Activated CD4-positive, alpha-beta T cell treated with anti-CD3 and anti-CD28 coated beads, Interleukin-2, amount 10 ng/mL, durations not matched to agents 7 days and 5 days (primary cell): ENCODE results near the gene RDH5. TPM values are rescaled to one million over a fixed set of nuclear protein-coding genes. Genes with fewer than 3 reads are reported as not detected.

ENCODE experiments used
- CTCF ChIA-PET: fragments of 350-600 bp; sonication (Branson Sonifier 250); formaldehyde crosslinking; loops from one replicate; lab custom pipeline; 2021; ENCODE audit warnings: antibody characterized with exemption; lab: Charles Lee
- POLR2A ChIA-PET: fragments of 350-600 bp; sonication (Branson Sonifier 250); formaldehyde crosslinking; loops from one replicate; lab custom pipeline; 2021; ENCODE audit warnings: antibody characterized with exemption; lab: Charles Lee
- DNase-seq: peaks from one replicate; pipeline ENCODE4 v3.0.0-alpha.2; 2020
- H3K27ac Mint-ChIP-seq: one replicate; pipeline ENCODE4 v1.8.0; 2021; ENCODE audit warnings: mild to moderate bottlenecking, moderate library complexity, mixed read lengths
- H3K27me3 Mint-ChIP-seq: one replicate; pipeline ENCODE4 v1.8.0; 2021; ENCODE audit warnings: mixed read lengths
- H3K36me3 Mint-ChIP-seq: one replicate; pipeline ENCODE4 v1.8.0; 2021; ENCODE audit warnings: low read depth, mixed read lengths
- H3K4me1 Mint-ChIP-seq: one replicate; pipeline ENCODE4 v1.8.0; 2021; ENCODE audit warnings: mixed read lengths
- H3K4me3 Mint-ChIP-seq: one replicate; pipeline ENCODE4 v1.8.0; 2021; ENCODE audit warnings: mild to moderate bottlenecking, moderate library complexity, mixed read lengths
- H3K9me3 Mint-ChIP-seq: one replicate; pipeline ENCODE4 v1.8.0; 2021; ENCODE audit warnings: mixed read lengths
- total RNA-seq, 2 experiments: library from RNA; stranded (reverse); gene quantifications; one replicate each; pipeline ENCODE4 v1.2.3, GENCODE V29; 2021

RDH5 gene
- total RNA-seq, 2 experiments from 2014 or later: 23.3 to 25.8 TPM

DNA sequence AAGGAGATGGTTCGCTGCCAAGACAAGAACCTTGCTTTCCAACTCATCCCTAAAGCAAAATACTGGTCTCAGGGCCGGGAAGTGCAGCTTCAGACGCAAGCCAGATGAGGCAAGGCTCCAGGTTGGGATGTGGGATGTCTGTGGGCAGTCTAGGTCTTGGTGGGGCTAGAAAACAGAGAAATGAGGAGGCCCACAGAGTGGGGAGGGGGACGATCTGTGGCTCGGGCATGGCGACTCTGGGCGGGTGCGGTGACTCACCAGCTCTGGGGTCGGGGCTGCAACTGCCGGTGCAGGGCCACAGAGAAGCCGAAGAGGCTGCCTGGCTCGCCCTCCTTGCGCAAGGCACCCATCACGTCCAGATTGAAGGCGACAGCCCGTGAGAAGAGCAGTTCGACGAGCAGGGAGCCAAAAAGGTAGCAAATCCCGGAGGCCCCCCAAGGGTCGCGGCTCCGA lies 12.9 kb upstream of the RDH5 start:
- H3K4me3 Mint-ChIP-seq: peak overlapping the region; percentile 61
- H3K9me3 Mint-ChIP-seq: no peaks in the 10 kb centered on the region
- no peak for DNase-seq
- ChIA-PET POLR2A (no interaction called here), CTCF (interaction anchor here (1.2 to 1.7 kb wide), 2 partner anchors 16 to 17 kb away, joined by 3 read pairs; no protein-coding TSS in a partner anchor)
- H3K4me1 Mint-ChIP-seq: peaks cover 20% of the 10 kb centered on the region
- H3K36me3 Mint-ChIP-seq: no peaks in the 10 kb centered on the region
- peaks cover 41% of the 10 kb centered on the region for H3K27me3 Mint-ChIP-seq
- H3K27ac Mint-ChIP-seq: no peak overlapping the region

DNA sequence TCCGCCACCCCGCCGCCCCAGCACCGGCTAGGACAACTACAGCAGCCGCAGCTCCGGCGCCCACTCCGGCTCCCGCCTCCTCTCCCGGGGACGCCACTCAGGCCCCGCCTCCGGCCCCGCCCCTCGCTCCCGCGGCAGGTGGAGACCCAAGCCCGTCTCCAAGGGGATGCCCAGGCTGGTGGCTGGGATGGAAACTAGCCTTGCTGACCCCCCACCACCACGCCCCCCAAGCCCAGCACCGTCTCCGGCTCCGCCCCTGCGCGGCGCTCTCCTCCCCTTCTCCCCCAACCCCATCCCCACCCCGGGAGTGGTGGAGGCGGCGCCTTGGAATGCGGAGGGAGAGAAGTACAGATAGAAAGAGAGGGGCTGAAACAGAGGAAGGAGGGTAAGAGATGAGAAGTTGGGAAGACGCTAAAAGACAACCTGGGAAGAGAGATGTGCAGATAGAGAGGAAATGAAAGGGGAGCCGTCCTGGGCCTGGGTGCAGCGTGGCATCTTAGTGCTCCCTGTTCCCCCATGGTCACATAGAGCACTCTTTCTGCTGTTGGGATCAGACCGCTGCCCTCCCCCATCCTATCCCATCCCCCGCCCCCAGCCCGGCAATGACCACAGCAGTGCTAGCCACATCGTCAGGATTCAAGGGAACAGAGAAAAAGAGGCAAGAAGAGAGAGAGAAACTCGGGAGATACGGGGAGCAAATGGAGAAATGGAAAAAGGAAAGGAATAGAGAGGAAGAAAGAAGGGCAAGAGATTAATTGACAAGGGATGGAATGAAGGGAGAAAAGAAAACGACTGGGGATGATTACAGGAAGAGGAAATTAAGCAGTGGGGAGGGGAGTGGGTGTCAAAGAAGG lies 12.1 kb upstream of the RDH5 start, which contains the start of gene ITGA7:
Gene ITGA7 (minus strand): TSS at position 64 of the 854 bp plus-strand sequence. CDS start 222 bp downstream, outside the sequence.
- DNase-seq: peak; percentile 60
- ChIA-PET CTCF (interaction anchor here (1.2 to 1.7 kb wide), 2 partner anchors 15 to 17 kb away, joined by 3 read pairs; no protein-coding TSS in a partner anchor), POLR2A (no interaction called here)
- Mint-ChIP-seq H3K27me3 (peaks cover 48% of the 10 kb centered on the region), H3K4me1 (peaks cover 20% of the 10 kb centered on the region), H3K27ac (no peak within 1 kb of the TSS), H3K4me3 (peak within 1 kb of the TSS; percentile 70), H3K36me3 (no peaks in the 10 kb centered on the region), H3K9me3 (no peaks in the 10 kb centered on the region)

DNA sequence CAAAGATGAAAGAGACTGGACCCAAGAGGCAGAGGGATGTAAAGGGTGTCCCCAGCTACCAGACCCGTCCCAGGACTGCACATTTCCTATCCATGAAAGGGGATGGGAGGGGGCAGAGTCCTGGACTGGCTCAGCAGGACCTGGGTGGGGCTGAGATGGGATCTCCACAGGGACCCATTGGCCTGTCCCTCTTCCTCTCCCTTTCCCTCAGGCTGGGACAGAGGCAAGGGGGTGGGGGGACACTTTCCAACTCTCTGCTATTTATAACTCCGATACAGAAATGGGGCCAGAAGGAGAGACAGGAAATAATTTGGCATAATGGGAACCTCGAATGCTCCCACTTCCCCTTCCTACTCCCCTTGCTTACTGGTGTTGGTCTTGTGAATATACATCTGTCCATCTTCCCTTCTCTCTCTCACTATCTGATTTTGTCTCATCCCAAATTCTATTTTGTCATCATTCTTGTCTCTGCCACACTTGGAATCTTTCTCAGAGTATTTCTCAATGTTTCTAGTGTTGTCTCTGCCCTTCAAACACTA lies 11.4 kb upstream of the RDH5 start:
- Mint-ChIP-seq H3K9me3 (no peaks in the 10 kb centered on the region), H3K27ac (no peak overlapping the region), H3K4me1 (peaks cover 20% of the 10 kb centered on the region), H3K4me3 (peak overlapping the region; percentile 70), H3K36me3 (no peaks in the 10 kb centered on the region), H3K27me3 (peaks cover 49% of the 10 kb centered on the region)
- CTCF ChIA-PET: no interaction called here
- POLR2A ChIA-PET: no interaction called here
- no peak for DNase-seq

DNA sequence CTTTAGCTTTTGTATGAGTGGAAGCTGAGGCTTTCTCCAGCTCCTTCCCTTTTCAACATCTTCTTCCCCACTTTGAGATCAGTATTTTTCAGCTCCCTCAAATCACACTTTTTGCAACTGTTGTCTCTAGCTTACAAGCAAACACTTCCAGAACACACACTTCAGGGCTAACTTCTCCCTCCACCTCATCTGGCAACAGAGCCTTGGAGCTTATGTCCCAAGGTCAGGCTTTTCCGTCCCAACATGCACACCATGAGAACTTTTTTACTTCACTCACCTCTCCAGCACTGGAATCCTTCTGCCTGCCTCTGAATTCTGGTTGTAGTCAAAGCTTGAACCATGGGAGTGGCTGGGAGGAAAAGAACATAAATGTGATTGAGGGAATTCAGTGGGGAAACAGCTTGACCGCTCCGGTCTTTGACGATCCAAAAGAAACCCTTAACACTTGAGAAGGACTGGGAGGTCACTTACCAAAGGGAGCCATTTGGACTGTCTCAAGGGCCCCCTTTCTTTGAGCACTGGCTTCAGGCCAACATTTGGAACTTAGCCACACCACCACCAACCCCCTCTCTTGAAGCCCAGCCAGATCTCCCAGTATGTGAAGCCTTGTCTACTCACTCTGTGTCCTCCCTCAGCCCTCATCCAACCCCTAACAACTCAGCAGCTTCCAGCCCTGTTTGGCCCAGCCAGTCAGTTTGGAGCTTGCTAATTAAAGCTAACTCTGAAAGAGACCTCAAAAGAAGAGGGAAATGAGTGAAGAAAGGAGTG lies 8.2 kb upstream of the RDH5 start:
- Mint-ChIP-seq H3K27me3 (peaks cover 45% of the 10 kb centered on the region), H3K4me3 (no peak overlapping the region), H3K36me3 (peaks cover 3% of the 10 kb centered on the region), H3K27ac (no peak overlapping the region), H3K4me1 (peaks cover 31% of the 10 kb centered on the region), H3K9me3 (no peaks in the 10 kb centered on the region)
- POLR2A ChIA-PET: interaction anchor here (0.6 kb wide), 1 partner anchor 72 kb away, joined by 5 read pairs; no protein-coding TSS in a partner anchor
- CTCF ChIA-PET: interaction anchor here (1.5 kb wide), 1 partner anchor 13 kb away, joined by 7 read pairs; no protein-coding TSS in a partner anchor
- DNase-seq: no peak

DNA sequence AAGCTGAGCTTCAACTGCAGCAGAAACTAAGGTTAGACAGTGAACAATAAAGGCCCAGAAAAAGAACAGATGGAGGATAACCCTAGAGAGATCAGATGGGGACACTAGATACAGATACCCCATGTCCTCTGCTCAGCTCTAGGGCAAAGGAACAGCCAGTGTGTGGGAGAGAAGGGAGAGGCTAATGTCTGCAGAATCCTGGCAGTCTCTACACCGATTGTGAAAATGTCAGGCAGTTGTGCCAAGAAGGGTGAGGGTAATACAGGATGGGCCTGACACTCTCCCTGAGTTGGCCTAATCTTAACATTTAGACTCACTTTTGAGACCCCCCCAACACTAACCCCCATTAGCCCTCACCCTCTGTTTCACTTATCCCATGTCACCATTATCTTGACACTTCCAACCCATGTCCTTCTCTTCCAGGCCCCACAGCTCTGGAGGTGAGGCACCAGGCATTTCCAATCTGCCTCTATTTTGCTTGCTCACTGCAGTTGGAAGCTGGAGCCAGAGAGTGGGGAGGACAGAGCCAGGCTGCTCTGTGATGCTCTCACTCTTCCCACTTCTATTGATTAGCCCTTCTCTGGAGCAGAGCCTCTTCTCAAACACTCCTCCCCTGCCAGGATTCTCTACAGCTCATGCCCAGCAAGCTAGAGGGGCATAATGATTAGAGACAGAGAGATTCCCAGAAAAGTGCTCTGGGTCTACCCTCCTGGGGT lies 7.3 kb upstream of the RDH5 start:
- ChIA-PET POLR2A (interaction anchor here (0.6 kb wide), 1 partner anchor 73 kb away, joined by 5 read pairs; no protein-coding TSS in a partner anchor), CTCF (interaction anchor here (1.5 kb wide), 1 partner anchor 12 kb away, joined by 7 read pairs; no protein-coding TSS in a partner anchor)
- DNase-seq: no peak
- Mint-ChIP-seq H3K4me3 (no peak overlapping the region), H3K9me3 (no peaks in the 10 kb centered on the region), H3K36me3 (peaks cover 11% of the 10 kb centered on the region), H3K27me3 (peaks cover 41% of the 10 kb centered on the region), H3K4me1 (peaks cover 35% of the 10 kb centered on the region), H3K27ac (no peak overlapping the region)

DNA sequence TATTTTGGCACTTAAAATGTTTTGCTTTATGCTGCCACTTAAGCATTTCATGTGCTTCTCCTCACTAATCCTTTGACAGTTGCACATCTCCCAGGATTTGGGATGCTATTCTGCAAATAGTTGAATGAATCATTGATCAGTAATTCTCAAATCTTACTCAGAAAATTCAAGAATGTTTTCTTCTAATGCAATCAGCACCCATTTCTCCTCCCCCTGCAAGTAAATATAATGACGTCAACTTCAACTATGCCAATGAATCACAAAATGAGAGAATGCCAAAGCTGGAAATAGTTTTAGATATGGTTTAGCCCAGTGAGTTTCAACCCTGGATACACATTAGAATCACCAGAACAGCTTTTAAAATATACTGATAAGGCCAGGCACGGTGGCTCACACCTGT lies 6.5 kb upstream of the RDH5 start:
- ChIA-PET CTCF (no interaction called here), POLR2A (no interaction called here)
- Mint-ChIP-seq H3K9me3 (no peaks in the 10 kb centered on the region), H3K36me3 (peaks cover 20% of the 10 kb centered on the region), H3K4me3 (no peak overlapping the region), H3K27me3 (peaks cover 34% of the 10 kb centered on the region), H3K4me1 (peaks cover 37% of the 10 kb centered on the region), H3K27ac (no peak overlapping the region)
- no peak for DNase-seq

DNA sequence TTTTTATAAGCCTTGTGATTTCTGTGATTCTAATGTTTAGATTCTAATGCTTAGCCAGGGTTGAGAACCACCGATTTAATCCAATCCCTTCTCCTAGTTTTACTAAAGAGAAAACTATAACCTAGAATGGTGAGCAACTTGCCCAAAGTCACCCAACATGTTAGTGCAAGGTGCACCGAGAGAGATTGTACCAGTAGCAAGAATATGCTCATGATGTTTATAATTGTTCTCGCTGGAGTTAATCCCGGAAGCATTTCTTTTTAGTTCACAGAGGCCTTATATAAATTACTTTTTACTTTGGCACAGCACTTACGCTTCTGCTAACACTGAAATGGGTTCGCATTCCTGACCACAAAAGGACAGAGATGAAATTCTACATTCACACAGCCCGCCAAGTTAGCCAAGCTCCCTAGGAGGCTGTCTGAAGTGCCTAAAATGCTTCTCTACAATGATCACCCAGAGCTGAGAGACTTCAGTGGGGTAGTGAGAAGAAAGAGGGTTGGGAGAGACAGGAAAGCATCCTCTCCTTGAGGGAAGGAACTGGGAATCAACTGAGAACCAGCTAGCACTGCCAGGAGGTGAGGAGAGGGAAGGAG lies 4.9 kb upstream of the RDH5 start:
- Mint-ChIP-seq H3K4me3 (peak overlapping the region; percentile 91), H3K36me3 (peaks cover 25% of the 10 kb centered on the region), H3K27ac (peak overlapping the region; percentile 95), H3K27me3 (peaks cover 22% of the 10 kb centered on the region), H3K9me3 (no peaks in the 10 kb centered on the region), H3K4me1 (peaks cover 39% of the 10 kb centered on the region)
- no peak for DNase-seq
- ChIA-PET POLR2A (interaction anchor here (1.0 kb wide), 2 partner anchors 9 to 10 kb away, joined by 4 to 5 read pairs; no protein-coding TSS in a partner anchor), CTCF (interaction anchor here (1.0 to 9.0 kb wide), 9 partner anchors 9 to 210 kb away, joined by 3 to 75 read pairs (median 5); partner anchors contain the start of gene CD63)

DNA sequence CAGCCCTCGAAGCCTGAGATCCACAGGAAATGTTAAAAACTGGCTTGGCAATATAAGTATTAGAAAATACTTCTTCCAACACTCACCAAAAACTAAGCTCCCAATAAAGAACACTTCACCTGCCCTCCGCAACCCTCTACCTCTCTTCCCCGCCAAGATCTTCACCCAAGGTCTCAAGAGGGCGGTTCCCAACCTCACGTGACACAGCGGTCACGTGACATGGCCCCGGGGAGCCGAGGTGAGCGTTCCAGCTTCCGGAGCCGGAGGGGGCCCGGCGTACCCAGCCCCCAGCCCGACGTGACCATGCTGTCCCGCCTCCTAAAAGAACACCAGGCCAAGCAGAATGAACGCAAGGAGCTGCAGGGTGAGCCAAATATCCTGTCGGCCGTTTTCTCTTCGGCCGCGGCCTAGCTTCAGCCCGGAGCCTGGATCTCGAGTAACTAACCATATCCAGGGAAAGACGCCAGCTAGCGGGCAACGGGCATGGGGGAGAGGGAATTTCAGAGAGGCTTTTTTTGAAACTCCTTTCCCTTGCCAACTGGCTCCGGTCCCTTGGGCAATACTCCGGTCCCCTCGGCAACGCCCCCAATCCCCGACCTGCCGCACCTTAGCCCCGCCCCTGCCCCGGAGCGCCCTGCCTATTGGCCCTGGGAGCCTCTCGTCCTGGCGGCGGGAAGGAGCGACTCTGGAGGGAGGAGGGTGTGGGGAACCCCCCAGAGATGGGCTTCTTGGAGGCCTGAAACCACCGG lies 4.2 kb upstream of the RDH5 start, which contains the start of gene BLOC1S1:
Gene BLOC1S1 (plus strand): TSS at position 214 of the 749 bp plus-strand sequence. CDS start 6 bp downstream, at position 220.
- peak; percentile 95 for DNase-seq
- ChIA-PET POLR2A (interaction anchor here (1.0 kb wide), 2 partner anchors 9 to 10 kb away, joined by 4 to 5 read pairs; no protein-coding TSS in a partner anchor), CTCF (interaction anchor here (0.8 to 9.0 kb wide), 11 partner anchors 9 to 1396 kb away, joined by 3 to 75 read pairs (median 4); partner anchors contain the start of gene CD63)
- Mint-ChIP-seq H3K4me3 (peak within 1 kb of the TSS; percentile 91), H3K9me3 (no peaks in the 10 kb centered on the region), H3K27me3 (peaks cover 17% of the 10 kb centered on the region), H3K4me1 (peaks cover 46% of the 10 kb centered on the region), H3K36me3 (peaks cover 26% of the 10 kb centered on the region), H3K27ac (peak within 1 kb of the TSS; percentile 95)

DNA sequence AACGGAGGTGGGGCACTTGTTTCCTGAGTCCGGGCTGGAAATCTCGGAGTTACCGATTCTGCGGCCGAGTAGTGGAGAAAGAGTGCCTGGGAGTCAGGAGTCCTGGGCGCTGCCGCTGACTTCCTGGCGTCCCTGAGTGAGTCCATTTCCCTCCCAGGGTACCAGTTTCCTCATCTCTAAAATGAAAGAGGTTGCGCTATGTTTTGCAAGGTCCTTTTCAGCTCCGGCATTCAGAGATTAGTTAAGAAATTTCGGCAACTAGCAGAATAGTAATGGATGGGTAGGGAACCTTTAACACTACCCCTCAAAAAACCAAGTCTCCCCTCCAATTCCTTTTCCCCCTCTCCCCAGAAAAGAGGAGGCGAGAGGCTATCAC lies 3.6 kb upstream of the RDH5 start:
- CTCF ChIA-PET: interaction anchor here (0.7 to 9.0 kb wide), 12 partner anchors 8 to 1396 kb away, joined by 3 to 75 read pairs (median 4); partner anchors contain the start of gene CD63
- peaks cover 16% of the 10 kb centered on the region for H3K27me3 Mint-ChIP-seq

DNA sequence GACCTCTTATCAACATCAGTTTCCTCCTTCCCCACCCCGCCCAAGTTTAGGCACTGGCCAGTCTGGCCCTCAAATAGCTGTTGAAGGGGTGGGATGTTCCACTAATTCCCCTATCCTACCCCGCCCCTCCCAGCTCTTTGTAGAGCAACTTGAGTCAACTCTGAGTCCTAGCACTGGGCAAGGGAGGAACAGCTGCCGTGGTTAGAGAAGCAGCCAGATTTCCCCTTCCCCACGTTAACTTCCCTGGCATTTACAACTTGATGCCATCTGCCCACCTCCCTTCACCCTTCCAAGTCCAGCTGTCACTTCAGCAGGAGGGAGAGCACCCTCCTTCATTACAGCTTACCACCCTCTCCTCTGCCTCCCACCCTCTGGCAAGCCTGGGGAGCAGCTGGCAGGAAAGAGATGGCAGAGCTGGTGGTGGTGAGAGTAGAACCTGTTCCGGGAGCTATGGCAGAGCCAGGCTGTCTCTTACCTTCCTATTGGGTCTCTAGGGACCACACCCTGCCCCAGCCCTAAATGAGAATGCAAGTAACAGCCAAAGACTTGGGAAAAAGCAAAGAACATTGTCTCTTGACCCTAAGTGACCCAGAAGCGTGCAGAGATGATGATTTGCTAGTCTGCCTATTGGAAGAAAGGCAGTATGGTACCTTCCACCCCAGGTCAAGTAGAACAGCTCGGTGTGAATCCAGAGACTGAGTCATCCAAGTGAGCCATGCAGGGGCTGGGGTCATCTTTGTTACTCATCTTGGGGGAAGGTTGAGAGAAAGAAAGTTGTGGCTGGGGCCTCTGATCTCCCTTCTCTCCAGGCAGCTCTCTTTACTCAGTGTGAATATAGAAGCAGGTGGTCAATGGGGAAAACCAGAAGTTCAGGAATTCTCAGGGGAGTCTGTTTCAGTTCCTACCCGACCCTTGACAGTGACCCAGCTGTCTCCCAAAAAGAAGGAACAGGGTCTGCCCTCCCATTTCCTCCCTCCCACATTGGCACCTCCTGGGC lies 2.9 kb upstream of the RDH5 start:
- ChIA-PET CTCF (interaction anchor here (0.7 to 9.0 kb wide), 5 partner anchors 12 to 1395 kb away, joined by 3 to 75 read pairs (median 5); partner anchors contain the start of gene CD63), POLR2A (no interaction called here)
- Mint-ChIP-seq H3K9me3 (no peaks in the 10 kb centered on the region), H3K27me3 (peaks cover 11% of the 10 kb centered on the region), H3K27ac (peak overlapping the region; percentile 95), H3K4me3 (peak overlapping the region; percentile 91), H3K36me3 (peaks cover 26% of the 10 kb centered on the region), H3K4me1 (peaks cover 46% of the 10 kb centered on the region)
- no peak for DNase-seq

More for the DNA sequence above, 3.6 kb upstream of the RDH5 start:
- Mint-ChIP-seq H3K9me3 (no peaks in the 10 kb centered on the region), H3K4me1 (peaks cover 46% of the 10 kb centered on the region), H3K36me3 (peaks cover 26% of the 10 kb centered on the region), H3K27ac (peak overlapping the region; percentile 95), H3K4me3 (peak overlapping the region; percentile 91)
- POLR2A ChIA-PET: no interaction called here
- DNase-seq: no peak
